GM18951 (cell line): ENCODE data around the gene LYSMD1.
A peak's percentile ranks its signal among the peaks of the same experiment; 100 is the strongest.
"Not testable (repeated sequence)": the region's sequence is repeated elsewhere in the genome, so short reads cannot be mapped to it uniquely, and the experiment has no call there.

Experiments
- POLR2A ChIP-seq: IDR thresholded peaks from 4 replicates; pipeline ENCODE4 v1.6.1; 2011; ENCODE audit warnings: mild to moderate bottlenecking; ENCODE audit not compliant: insufficient read length, insufficient read depth; ENCODE audit errors: extremely low read depth
- in situ Hi-C: fragments of 300-500 bp; cut with MboI; formaldehyde crosslinking; loops from one replicate; pipeline ENCODE4 v1.12.0; 2022; ENCODE audit warnings: low sequenced_read_pairs, mixed read lengths, inconsistent platforms; ENCODE audit not compliant: unreplicated experiment

LYSMD1 gene

GRCh38 chr1:151165738-151166504 lies at the start of gene LYSMD1, which contains the start of gene SCNM1:
LYSMD1 (minus strand) TSS chr1:151165902; CDS start chr1:151165258, 644 bp downstream.
SCNM1 (plus strand) TSS chr1:151166144; CDS start chr1:151166153, 9 bp downstream.
- TF ChIP-seq POLR2A = peak; percentile 73
- in situ Hi-C loops = no loop called here

- no peak for TF ChIP-seq POLR2A
These were observed 47.9 kb upstream of the LYSMD1 start for GRCh38 chr1:151213560-151213959.

GRCh38 chr1:151211972-151212705 lies 46.4 kb upstream of the LYSMD1 start:
- TF ChIP-seq POLR2A = no peak
- in situ Hi-C loops = no loop called here

More at GRCh38 chr1:151213560-151213959, 47.9 kb upstream of the LYSMD1 start:
- in situ Hi-C loops = no loop called here

DNA sequence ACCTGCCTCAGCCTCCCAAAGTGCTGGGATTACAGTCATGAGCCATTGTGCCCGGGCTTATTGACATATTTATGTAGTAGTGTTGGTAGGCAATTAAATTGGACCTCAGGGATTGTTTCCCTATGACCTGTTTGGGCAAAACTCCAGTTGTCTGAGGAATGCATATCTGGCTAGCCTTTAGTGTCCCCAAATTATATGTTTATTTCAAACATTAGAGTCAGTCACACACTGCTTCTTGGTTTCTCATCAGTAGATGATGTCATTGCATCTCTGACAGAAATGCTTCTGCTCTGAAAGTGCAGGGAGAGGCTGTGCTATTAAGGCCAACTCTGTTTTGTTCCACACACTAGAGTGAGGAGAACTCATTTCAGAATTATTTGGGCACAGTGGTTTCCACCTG lies 45.1 kb upstream of the LYSMD1 start:
- in situ Hi-C loops = no loop called here
- TF ChIP-seq POLR2A = no peak

DNA sequence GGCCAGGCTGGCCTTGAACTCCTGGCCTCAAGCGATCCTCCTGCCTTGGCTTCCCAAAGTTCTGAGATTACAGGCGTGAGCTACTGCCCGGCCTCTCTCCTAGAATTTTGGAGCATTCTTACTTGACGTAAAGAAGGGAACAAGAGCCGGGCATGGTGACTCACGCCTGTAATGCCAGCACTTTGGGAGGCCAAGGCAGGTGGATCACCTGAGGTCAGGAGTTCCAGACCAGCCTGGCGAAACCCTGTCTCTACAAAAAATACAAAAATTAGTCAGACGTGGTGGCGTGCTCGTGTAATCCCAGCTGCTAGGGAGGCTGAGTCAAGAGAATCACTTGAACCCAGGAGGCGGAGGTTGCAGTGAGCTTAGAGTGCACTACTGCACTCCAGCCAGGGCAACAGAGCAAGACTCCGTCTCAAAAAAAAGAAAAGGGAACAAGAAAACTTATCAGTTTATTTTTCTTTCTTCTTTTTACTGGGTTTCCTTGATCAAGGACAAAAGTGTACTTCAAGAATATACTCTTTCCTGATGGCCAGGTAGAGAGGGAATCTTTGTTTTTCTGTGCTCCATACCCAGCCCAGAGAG lies 39.8 kb upstream of the LYSMD1 start:
- in situ Hi-C loops = not testable (repeated sequence)

- in situ Hi-C loops = no loop called here
- no peak for TF ChIP-seq POLR2A
These were observed 34.3 kb upstream of the LYSMD1 start for GRCh38 chr1:151199873-151200581.

DNA sequence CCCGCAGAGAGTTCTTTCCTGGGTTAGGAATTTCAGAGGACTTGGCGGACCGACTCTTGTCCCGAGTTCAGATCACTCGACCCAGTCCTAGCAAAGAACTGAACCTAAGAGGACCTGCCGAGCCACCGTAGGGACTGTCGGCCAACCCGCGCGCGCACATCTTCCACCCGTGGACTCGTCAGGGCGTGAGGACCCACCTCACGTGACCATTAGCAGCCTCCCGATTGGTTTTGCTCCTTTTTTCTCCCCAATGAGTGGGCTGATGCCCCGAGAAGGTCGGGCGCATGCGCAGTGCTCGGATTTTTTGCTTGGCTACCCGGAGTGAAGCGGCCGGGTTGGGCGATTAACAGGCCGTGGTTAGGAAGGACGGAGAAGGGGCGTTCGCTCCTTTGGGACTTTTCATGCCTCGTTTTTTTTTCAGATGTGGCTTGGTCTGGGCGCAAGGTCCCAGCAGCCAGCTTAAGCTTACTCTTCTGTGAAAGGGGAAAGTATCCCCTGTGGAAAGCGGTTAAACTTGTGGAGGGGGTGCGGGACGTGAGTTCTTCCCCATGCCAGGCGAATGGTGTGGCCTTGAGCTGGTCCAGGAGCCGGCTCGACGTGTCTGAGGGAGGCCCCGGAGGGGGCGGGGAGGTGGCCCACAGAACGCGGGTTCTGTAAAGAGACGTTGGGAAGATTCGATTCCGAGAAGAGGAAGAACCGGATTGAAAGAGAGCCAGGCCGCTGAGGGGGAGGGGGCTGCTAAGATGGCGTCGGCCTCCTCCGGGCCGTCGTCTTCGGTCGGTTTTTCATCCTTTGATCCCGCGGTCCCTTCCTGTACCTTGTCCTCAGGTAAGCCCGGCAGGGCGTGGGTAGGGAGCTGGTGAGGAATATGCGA lies 32.8 kb upstream of the LYSMD1 start, which contains the start of gene PIP5K1A:
Gene PIP5K1A, plus strand, starts transcription at position 299 of the 874 bp plus-strand sequence. Its CDS starts 445 bp downstream, at position 744.
- TF ChIP-seq POLR2A = peak; percentile 65
- in situ Hi-C loops = no loop called here

DNA sequence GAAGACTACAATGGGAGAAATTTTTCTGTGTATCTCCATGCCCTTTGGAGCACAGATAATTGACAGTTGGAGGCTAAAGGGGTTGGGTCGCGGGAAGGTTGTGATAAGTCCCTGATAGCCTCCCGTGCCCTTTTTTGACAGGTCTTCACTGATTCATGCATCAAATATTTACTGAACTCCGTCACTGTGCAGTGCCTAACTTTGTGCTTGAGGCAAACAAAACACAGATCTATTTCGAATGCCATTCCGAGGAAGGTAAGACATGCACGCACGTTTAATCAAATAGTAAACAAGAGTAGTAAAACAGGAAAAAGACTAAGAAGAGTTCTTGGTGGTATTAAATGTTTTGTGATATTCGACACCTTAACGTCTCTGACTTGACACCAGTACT lies 32.2 kb upstream of the LYSMD1 start:
- TF ChIP-seq POLR2A = no peak
- in situ Hi-C loops = no loop called here

GRCh38 chr1:151196292-151196800 lies 30.6 kb upstream of the LYSMD1 start:
- in situ Hi-C loops = no loop called here
- no peak for TF ChIP-seq POLR2A

DNA sequence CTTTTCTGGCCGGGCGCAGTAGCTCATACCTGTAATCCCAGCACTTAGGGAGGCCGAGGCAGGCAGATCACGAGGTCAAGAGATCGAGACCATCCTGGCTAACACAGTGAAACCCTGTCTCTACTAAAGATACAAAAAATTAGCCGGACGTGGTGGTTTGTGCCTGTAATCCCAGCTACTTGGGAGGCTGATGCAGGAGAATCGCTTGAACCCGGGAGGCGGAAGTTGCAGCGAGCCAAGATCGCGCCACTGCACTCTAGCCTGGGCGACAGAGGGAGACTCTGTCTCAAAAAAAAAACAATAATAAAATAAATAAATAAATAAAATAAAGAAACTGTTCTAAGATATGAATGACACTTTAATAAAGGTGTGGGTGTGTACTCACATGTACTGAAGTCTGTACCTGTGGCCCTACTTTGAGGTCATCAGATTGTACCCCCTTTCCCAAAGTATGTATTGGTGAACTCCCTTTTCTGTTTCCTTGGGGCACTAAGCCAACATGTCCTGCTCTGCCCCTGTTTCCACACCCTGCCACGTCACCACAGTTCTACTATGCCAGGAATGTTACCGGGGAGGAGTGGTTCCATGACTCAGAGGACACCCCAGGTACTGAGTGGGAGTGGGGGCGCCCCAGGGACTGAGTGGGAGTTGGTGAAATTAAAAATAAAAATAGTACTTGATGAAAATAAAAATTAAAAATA lies 29.3 kb upstream of the LYSMD1 start:
- in situ Hi-C loops = not testable (repeated sequence)

DNA sequence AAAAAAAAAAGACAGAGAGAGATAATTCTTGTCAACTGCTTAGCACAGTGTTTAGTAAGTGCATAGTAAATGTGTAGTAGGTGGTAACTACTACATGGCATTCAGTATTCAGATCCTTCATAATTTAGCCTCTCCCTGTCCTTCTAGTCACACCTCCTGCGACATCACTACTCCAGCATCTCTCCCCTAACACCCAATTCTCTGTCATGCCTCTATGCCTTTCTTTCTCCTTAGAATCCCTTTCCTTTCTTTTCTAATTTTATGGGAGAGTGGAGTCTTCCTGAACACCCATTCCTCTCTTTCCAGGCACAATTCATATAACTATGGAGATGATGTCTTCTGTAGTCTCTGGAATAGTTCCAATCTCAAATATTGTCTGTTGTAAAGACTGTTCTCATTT lies 28.2 kb upstream of the LYSMD1 start:
- TF ChIP-seq POLR2A = no peak
- in situ Hi-C loops = no loop called here

DNA sequence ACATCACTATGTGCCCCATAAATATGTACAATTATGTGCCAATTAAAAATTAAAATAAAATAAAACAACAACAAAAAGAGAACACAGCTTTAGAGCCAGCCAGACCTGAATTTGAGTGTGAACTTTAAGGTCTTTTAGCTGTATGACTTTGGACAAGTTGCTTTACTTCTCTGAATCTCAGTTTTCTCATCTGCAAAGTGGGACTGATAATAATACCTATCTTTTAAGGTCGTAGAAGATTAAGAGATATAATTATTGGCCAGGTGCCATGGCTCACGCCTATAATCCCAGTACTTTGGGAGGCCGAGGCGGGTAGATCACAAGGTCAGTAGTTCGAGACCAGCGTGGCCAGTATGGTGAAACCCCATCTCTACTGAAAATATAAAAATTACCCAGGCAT lies 27.6 kb upstream of the LYSMD1 start:
- in situ Hi-C loops = no loop called here
- TF ChIP-seq POLR2A = no peak

GRCh38 chr1:151192047-151192446 lies 26.3 kb upstream of the LYSMD1 start:
- in situ Hi-C loops = no loop called here

More at GRCh38 chr1:151192047-151192446, 26.3 kb upstream of the LYSMD1 start:
- no peak for TF ChIP-seq POLR2A
